Breast epithelium (tissue), 4 donors: ENCODE results near the gene GLI2. TPM values are rescaled to one million over a fixed set of nuclear protein-coding genes. Genes with fewer than 3 reads are reported as not detected.

Source experiments
- DNase-seq, 2 donors: peaks; one replicate each; pipeline ENCODE4 v3.0.0-alpha.2; 2019; ENCODE audit warnings: low spot score in 2 of 2
- H3K27ac ChIP-seq, 2 donors: fragments of 200-600 bp; sonication (generic) in 1 of 2; one replicate each; pipeline ENCODE4 v1.5.1; 2016 to 2019; ENCODE audit warnings: mild to moderate bottlenecking in 1 of 2
- H3K27me3 ChIP-seq, 2 donors: fragments of 200-600 bp; sonication (generic) in 1 of 2; one replicate each; pipeline versions ENCODE4 v1.5.1 to v1.6.0; 2017 to 2019; ENCODE audit warnings: control low read depth in 1 of 2, mild to moderate bottlenecking in 1 of 2
- H3K36me3 ChIP-seq: fragments of 200-600 bp; one replicate; pipeline ENCODE4 v1.5.1; 2019
- H3K4me1 ChIP-seq, 2 donors: fragments of 200-600 bp; sonication (generic); one replicate each; pipeline ENCODE4 v1.5.1; 2016 to 2019; ENCODE audit warnings: control low read depth in 1 of 2
- H3K4me3 ChIP-seq, 3 donors: fragments of 200-600 bp; sonication (generic); 1 replicate in 2 of 3; 2 replicates in 1 of 3; pipeline ENCODE4 v1.5.1; 2016 to 2019; ENCODE audit warnings: mild to moderate bottlenecking in 3 of 3, moderate library complexity in 2 of 3
- H3K9me3 ChIP-seq, 2 donors: fragments of 200-600 bp; sonication (generic) in 1 of 2; one replicate each; pipeline ENCODE4 v1.5.1; 2016 to 2019; ENCODE audit warnings: control low read depth in 1 of 2
- POLR2A ChIP-seq: fragments of 450-650 bp; IDR thresholded peaks from one replicate; pipeline ENCODE4 v1.6.1; 2016; ENCODE audit warnings: antibody characterized with exemption, mild to moderate bottlenecking, moderate library complexity
- POLR2AphosphoS5 ChIP-seq, 3 donors: sonication (generic); formaldehyde crosslinking; IDR thresholded peaks; one replicate each; pipeline ENCODE4 v1.6.1; 2017; ENCODE audit warnings: antibody characterized with exemption in 3 of 3
- intact Hi-C: fragments of 100-400 bp; cut with DNase I; formaldehyde crosslinking; loops from one replicate; pipeline ENCODE4 v1.15.1; 2023; ENCODE audit warnings: low total_unique reads
- total RNA-seq, 3 donors: library from RNA; depleted of rRNA; stranded (reverse); fragments of >200 nt; gene quantifications; one replicate each; pipeline ENCODE4 v1.1.0, GENCODE V29; 2016
- TF ChIP-seq, protein P1 (sequence below), 3 donors: fragments of 450-650 bp; IDR thresholded peaks; one replicate each; pipeline ENCODE4 v1.5.1; 2016 to 2017; ENCODE audit warnings: antibody characterized with exemption in 3 of 3, mild to moderate bottlenecking in 3 of 3, moderate library complexity in 3 of 3

GLI2 gene
- total RNA-seq, 3 donors from 2014 or later, result 0.96 to 3.6 (median 1.0) TPM

DNA sequence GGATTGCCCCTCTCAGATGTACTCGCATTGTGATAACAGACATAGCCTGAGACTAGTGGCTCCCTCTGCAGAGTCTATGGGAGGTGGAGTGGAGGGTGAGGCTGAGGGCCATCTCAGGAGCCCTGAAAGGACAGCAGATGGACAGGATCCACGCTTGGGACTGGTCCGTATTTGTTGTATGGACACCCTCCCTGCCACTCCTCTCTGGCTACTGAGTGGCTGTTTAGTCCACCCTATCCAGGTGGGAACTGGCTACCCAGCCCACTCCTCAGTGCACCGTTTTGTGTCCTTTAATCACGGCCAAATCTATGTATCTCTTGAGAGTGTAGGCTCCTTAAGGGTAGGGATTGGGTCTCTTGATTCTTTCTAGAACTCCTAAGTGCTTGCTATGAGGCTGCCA is 4.5 kb upstream of the GLI2 start:
- TF ChIP-seq, protein P1, sequence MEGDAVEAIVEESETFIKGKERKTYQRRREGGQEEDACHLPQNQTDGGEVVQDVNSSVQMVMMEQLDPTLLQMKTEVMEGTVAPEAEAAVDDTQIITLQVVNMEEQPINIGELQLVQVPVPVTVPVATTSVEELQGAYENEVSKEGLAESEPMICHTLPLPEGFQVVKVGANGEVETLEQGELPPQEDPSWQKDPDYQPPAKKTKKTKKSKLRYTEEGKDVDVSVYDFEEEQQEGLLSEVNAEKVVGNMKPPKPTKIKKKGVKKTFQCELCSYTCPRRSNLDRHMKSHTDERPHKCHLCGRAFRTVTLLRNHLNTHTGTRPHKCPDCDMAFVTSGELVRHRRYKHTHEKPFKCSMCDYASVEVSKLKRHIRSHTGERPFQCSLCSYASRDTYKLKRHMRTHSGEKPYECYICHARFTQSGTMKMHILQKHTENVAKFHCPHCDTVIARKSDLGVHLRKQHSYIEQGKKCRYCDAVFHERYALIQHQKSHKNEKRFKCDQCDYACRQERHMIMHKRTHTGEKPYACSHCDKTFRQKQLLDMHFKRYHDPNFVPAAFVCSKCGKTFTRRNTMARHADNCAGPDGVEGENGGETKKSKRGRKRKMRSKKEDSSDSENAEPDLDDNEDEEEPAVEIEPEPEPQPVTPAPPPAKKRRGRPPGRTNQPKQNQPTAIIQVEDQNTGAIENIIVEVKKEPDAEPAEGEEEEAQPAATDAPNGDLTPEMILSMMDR (IDR thresholded peaks at IDR 0.05), result no peak
- no peak for TF ChIP-seq POLR2A
- no peak for TF ChIP-seq POLR2AphosphoS5 (IDR thresholded peaks at IDR 0.05)
- peaks cover 0 to 13% of the 10 kb centered on the region in 2 donors for H3K27me3 ChIP-seq
- H3K9me3 ChIP-seq, result peaks cover 0 to under 1% of the 10 kb centered on the region in 2 donors

GRCh38 chr2:120732506-120733237 is 3.0 kb upstream of the GLI2 start:
- intact Hi-C loops, result no loop called here
- Histone ChIP-seq H3K4me3 (no peak overlapping the region), H3K36me3 (no peaks in the 10 kb centered on the region), H3K27ac (peak overlapping the region in 1 of 2 donors; percentile 89), H3K9me3 (no peaks in the 10 kb centered on the region), H3K27me3 (peaks cover 0 to 24% of the 10 kb centered on the region in 2 donors), H3K4me1 (peaks cover 0 to under 1% of the 10 kb centered on the region in 2 donors)
- TF ChIP-seq POLR2AphosphoS5 (IDR thresholded peaks at IDR 0.05) (no peak), POLR2A (no peak)
- TF ChIP-seq, protein P1 (IDR thresholded peaks at IDR 0.05), result no peak
- DNase-seq, result no peak

More for the DNA sequence above, 4.5 kb upstream of the GLI2 start:
- no peak overlapping the region for H3K4me3 ChIP-seq
- intact Hi-C loops, result no loop called here
- H3K4me1 ChIP-seq, result no peaks in the 10 kb centered on the region
- DNase-seq, result no peak
- no peaks in the 10 kb centered on the region for H3K36me3 ChIP-seq
- H3K27ac ChIP-seq, result no peak overlapping the region

DNA sequence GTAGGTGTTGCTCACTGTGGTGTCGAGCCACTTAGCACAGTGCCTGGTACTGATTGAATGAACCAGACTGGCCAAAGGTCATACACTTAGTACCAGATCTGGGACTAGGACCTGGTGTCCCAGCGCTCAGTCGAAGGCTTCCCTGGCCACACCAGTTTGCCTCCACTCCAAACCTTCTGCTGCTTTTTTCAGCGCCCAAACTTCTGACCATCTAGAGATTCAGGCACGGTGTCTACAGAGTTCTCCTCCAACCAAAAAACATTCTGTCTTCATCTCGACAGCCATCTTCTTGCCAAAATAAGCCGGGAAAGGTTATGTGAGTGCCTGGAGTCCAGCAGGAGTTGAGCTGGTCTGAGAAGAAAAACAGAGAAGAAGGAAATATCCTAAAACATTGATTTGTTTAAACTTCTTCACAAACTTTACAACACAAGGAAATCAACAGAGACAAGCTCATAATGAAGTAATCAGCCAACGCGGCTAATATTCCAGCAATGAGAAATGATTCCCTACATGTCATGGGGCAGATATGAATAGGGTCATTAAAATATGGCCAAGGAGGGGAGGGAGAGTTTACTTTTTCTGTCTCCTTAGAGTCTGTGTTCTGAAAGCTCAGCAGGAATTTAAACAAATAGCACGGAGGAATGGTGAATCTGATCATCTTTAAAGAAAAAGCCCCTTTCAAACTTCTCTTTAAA is 2.3 kb upstream of the GLI2 start:
- Histone ChIP-seq H3K4me1 (peaks cover 0 to 5% of the 10 kb centered on the region in 2 donors), H3K9me3 (no peaks in the 10 kb centered on the region), H3K4me3 (no peak overlapping the region), H3K27me3 (peaks cover 0 to 24% of the 10 kb centered on the region in 2 donors), H3K36me3 (no peaks in the 10 kb centered on the region), H3K27ac (peak overlapping the region in 1 of 2 donors; percentile 89)
- DNase-seq, result no peak
- TF ChIP-seq POLR2A (no peak), POLR2AphosphoS5 (IDR thresholded peaks at IDR 0.05) (no peak)
- TF ChIP-seq, protein P1 (IDR thresholded peaks at IDR 0.05), result no peak
- intact Hi-C loops, result no loop called here

DNA sequence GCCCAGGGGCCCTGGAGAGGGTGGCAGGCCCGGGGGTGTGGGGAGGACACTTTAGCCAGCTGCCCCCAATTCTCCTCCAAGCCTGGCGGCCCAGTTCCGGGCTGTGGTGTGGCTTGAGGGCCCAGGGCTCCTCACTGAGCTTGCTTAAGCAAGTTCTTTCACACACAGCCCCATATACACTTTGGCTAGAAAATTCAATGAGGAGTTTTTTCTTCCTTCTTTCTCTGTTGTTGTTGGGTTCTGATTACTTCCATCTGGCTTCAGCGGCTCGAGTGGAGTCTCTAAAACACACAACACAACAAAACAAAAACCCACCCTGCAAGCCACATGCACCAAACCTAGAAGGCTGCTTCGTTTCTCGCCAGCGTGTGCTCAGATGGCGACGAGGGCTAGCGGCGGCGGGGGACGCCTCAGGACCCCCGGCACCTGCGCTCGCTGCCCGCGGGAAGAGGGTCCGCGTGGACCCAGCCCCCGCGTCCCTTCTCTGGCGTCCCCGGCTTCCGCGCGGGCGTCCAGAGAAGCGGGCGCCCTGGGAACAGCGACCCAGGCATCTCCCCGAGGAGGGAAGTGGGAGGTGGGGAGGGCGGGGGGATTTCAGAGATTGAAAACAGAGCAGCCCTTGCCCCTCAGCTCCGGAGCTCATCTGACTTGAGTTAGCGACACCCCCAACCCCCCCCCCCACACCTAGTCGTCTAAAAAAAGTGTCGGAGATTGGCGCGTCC is 577 bp upstream of the GLI2 start:
- intact Hi-C loops, result no loop called here
- Histone ChIP-seq H3K36me3 (no peaks in the 10 kb centered on the region), H3K27me3 (peaks cover 0 to 24% of the 10 kb centered on the region in 2 donors), H3K27ac (peak overlapping the region; percentile 60 to 89), H3K9me3 (no peaks in the 10 kb centered on the region), H3K4me1 (peaks cover 0 to 5% of the 10 kb centered on the region in 2 donors), H3K4me3 (peak overlapping the region; percentile 50 to 78 (median 59))
- no peak for DNase-seq
- TF ChIP-seq POLR2AphosphoS5 (IDR thresholded peaks at IDR 0.05) (no peak), POLR2A (no peak)
- TF ChIP-seq, protein P1 (IDR thresholded peaks at IDR 0.05), result no peak
